NCI-H226 (cell line): Measurements from ENCODE around the gene HBS1L.

Experiments
- DNase-seq: peaks from one replicate; pipeline ENCODE4 v3.0.0-alpha.2; 2015

Gene HBS1L

DNA sequence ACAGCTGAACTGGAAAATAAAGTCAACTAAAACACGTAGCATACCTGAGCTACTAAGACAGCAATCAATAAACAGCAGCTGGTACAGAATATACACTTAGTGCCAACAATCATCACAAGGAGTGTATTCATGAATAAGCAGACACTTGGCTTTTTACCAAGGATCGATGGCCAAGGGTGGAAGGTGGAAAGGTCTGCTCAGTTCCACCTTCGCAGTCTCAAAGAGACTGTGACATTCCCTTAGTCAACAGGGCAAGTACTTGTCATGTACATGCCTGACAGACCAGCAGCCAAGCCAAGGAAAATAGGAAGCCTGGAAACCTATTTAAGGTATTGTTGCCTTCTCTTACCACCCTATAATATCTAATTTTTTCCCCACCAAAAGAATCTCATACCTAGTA, 21.4 kb downstream of the HBS1L start:
- DNase-seq: no peak

DNA sequence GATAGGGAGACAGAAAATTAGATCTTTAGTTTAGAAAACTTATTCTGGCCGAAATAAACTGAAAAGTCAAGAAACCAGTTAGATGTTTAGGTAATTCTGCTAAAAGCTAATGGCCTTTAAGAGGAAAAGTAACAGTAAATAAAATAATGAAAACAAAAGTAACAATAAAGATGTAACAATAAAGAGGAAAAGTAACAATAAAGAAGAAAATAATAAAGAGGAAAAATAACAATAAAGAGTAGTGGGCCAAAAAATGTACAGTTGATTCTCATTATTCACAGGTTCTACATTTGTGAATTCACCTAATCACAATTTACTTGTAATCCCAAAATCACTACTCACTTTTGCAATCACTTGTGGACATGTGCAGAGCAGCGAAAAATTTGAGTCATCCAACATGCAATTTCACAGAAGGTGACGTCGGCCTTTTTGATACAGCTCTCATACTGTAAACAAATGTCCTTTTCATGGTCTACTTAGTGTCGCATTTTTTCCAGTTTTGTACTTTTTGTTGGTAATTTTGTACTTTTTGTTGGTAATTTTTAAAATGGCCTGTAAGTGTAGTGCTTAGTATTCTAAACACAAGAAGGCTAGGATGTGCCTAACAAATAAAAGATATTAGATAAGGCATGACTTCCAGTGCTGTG, 24.0 kb downstream of the HBS1L start:
- DNase-seq: no peak

- DNase-seq: no peak
Observed at GRCh38 chr6:135030056-135030473, 24.6 kb downstream of the HBS1L start.

- no peak for DNase-seq
Observed at GRCh38 chr6:135025775-135026174, 28.8 kb downstream of the HBS1L start.

DNA sequence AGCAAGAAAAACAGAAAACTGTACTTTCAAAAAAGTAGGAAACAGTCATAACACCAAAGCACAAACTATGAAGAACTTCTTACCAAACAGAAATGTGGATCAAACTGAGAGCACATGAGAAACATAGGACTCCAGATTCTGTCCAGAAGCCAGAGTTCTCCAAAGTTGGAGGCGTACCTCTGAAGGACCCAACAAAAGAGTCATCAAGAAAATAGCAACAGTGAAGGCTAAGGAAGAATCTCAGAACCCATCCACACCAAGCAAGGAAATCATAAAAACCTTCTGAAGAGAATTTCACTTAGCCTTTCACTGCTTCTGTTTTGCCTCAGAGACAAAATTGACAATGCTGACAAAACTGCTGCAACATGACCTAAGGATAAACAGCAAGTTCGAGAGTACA, 29.4 kb downstream of the HBS1L start:
- DNase-seq: no peak

DNA sequence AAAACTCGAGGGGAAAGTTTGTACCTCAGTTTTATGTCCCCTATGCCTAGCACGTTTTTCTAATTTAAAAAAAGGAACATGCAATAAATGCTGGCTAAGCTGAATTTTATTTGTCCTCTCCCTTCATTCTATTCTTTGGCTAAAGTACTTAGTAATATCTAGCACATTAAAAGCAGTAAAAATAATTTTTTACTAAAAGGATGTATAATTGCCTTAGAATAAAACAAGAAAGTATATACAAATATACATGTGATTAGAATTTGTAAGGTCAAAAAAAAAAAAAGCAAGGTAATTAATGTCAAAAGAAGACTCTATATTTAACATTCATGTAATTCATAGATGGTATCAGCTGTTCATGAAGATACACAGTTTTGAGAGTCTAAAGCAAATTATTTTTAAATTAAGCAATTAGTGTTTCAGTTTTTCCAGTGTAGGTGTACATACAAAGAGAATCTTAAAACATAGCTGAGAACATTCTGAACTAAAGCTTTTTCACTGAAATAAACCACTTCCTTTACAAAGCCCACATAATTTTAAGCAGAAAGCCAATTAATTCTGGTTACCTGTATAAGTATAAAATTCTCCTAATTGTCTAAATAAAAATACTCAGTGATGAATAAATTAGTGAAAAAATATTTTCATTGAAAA, 32.4 kb downstream of the HBS1L start:
- no peak for DNase-seq

GRCh38 chr6:135021310-135022049, 33.1 kb downstream of the HBS1L start:
- DNase-seq: no peak

GRCh38 chr6:135018941-135019340, 35.7 kb downstream of the HBS1L start:
- DNase-seq: no peak

GRCh38 chr6:135018052-135018451, 36.6 kb downstream of the HBS1L start:
- DNase-seq: no peak

DNA sequence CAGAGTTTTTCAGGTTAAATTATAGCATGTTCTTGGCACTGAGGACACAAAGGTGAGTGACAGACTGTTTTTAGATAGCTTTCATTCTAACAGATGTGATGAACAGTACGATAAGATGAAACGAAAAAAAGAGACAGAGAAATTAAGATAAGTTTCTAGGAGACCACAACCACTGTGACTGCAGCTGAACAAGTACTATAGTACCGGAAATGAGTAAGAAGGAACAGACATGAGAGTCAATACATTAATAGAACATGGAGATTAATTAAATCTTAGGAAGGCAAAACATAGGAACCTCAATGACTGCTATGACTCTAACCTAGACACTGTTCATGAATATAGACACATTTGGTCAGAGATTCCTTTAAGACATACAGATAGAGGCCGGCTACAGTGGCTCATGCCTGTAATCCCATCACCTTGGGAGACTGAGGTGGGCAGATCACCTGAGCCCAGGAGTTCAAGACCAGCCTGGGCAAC, 40.2 kb downstream of the HBS1L start:
- DNase-seq: no peak

DNA sequence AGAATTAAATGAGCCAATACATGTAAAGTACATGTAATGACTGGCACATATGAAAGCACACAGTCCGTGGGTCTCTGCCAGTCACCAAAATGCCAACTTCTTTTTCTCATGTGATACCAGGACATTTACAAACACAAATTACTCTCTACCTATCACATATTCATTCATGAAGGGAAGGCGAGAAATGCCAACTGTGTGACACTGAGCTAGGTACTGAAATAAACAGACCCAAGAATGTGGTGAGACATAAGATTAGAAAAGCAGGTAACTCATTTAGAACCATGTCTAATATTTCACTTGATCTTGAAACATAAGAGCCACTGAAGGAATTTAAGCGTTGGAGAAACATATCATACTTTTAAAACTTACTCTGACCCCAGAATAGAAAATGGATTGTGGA, 41.4 kb downstream of the HBS1L start:
- no peak for DNase-seq

- DNase-seq: peak; percentile 65
Observed at GRCh38 chr6:135012764-135013163, 41.9 kb downstream of the HBS1L start.

DNA sequence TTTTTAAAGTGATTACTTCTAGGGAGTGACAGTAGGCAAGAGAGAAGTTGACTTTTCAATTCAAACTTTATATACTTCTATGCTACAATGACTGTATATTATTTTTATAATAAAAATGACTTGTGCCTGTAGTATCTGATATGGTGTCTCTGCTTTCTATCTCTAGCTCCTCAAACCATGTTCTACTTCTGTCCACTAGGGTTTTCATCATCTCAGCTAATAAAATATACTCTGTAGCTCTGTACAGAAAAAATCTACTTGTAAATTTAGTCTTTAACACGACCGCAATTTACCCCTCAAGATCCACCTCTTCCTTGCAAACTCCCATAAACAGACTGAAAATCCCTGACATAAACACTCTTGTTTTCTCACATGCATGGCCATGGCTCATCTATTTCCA, 42.3 kb downstream of the HBS1L start:
- no peak for DNase-seq

DNA sequence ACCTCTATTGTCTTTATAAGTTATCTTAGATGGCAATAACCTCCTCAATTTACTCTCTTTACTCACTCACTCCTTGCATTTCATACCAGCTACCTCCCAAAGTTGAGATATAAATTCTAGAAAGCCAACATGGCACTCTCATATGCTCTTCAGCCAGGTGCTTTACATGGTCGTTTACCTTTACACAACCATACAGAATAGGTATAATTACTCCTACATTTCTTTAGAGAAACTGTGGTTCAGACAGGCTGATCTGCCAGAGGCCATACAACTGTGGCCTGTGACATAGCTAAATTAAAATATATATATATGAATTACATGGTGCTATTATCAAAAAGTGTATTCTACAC, 45.7 kb downstream of the HBS1L start:
- DNase-seq: no peak

GRCh38 chr6:135008072-135008940, 46.3 kb downstream of the HBS1L start:
- DNase-seq: no peak

- no peak for DNase-seq
Observed at GRCh38 chr6:135006386-135006914, 48.2 kb downstream of the HBS1L start.

- no peak for DNase-seq
Observed at GRCh38 chr6:135004399-135004798, 50.2 kb downstream of the HBS1L start.

DNA sequence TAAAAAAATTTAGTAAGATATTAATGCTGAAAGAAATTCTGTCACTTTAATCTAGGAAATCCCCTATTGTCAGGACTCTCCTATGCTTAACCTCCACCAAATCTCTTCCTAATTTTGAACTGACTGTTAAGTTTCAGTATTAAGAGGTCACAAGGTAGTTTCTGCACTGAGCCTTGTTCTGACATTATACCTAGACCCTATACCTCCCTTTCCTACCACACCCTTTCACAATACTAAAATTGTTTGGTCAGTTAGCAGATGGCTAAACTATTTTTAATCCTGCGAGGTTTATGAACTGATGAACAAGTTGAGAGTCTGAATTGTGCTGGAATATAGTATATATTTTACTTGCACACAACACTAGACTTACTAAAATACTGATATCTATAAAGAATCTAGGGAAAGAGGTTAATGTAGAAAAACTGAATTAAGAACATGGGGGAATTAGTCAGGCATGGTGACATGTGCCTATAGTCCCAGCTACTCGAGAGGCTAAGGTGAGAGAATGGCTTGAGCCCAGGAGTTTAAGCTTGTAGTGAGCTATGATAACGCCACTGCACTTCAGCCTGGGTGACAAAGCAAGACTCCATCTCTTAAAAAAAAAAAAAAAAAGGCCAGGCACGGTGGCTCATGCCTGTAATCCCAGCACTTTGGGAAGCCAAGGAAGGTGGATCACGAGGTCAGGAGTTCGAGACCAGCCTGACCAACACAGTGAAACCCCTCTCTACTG, 51.5 kb downstream of the HBS1L start:
- no peak for DNase-seq

DNA sequence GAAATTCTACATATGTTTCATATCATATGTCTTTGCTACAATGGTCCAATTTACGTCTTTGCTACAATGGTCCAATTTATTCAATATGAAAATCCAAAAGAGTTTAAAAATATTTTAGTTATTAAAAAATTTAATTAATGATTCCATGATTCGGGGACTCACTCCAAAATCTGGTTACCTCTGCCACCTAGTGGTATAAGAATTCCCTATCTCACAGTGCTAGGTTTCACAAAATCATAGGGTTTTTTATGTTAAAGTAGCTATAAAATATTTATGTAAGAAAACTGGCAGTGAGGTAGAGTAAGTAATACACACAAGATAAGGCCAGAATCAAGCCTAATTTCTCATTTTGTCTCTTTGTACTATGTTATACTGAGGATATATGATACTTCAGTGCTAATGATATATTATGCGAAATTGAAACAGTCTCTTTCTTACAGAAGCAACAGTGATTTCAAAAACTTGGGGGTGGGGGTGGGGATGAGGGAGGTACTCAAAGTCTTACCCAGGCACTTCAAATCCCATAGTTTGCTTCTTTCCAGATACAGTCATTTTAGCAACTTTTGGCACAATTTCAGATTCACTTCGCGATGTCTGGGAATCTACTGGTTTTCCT, 52.3 kb downstream of the HBS1L start:
- no peak for DNase-seq

GRCh38 chr6:134999107-134999506, 55.5 kb downstream of the HBS1L start:
- no peak for DNase-seq

DNA sequence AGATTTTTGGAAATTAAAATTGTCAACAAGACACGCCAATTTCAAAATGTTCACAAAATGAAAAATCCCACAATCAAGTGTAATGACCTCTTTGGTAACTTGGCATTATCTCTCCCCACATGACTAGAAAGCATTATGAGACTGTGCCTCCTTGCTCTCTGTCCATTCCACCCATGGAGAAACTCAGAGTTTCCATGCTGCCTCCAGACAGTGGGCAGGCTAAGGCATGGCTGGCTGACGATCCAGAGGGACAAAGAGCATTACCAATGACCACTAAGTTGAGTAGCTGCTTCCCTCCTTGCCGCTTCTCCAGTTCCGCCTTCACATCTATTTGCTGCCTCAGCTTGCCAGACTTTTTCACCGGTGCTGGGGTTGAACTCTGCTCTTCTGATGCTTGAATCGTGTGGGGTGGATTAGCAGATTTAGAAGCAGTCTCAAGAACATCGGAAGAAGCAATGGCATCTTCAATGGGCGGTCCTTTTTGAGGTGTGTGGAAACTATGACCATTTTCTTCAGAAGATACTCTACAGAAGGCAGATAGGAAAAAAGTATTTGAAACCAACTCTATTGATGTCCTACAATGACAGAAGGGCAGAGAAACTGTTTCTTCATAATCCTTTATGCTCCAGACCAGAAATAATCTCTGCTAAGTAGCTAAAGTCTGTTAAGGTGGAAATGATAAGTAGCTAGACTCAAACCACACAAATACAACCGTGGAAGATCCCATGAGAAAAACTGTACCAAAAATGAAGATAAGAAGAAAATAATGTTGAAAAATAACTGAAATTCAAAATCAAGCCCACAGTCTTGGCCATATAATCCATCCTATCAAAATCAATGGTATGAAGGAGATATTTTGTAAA, 57.3 kb downstream of the HBS1L start:
- DNase-seq: no peak
